T-helper 1 cell treated with Interleukin-12 subunit alpha and Interleukin-12 subunit beta and Interleukin-4 antibody, amounts not matched to agents 30 ng/mL and 1 ng/mL, for 36 hours (primary cell): Measurements from ENCODE around the gene TNFRSF1B. TPM values are rescaled to one million over a fixed set of nuclear protein-coding genes. Genes with fewer than 3 reads are reported as not detected.

ENCODE experiments used
- intact Hi-C: fragments of 100-400 bp; cut with micrococcal nuclease; formaldehyde crosslinking; loops from one replicate; pipeline ENCODE4 v1.15.1; 2024
- total RNA-seq: library from RNA; stranded (reverse); gene quantifications from 2 replicates; pipeline ENCODE4 v1.2.3, GENCODE V29; 2022

The TNFRSF1B gene
- total RNA-seq, 1 donor from 2014 or later = 300 TPM

DNA sequence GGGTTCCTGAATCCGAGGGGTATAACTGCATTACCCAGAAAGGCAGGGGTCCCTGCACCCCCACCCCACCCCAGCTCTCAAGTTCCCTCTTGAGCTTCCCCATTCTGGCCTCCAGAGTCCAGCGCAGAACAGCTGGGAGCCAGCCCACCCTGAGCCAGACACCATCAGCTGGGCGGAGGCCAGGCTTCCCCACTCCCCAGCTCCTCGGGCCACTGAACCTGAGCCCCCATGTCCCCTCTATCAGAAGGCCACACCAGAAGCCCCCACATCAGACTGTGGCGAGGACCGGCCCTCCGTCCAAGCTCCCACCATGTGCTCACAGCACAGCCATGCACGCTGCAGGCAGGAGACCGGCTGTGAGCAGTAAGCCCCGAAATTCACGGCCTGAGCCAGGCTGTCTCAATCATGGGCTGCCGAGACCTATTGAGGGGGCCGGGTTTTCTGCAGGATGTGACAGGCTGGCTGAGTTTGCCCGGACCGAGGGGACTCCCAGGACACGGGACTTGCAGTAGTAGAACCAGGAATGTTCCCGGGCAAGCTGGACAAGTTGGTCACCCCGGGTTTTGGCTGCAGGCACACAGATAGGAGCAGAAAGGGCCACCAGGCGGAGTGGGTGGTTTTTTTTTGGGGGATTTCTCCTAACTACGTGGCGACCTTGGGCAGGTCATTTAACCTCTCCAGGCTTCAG, 25.5 kb upstream of the TNFRSF1B start:
- intact Hi-C loops = no loop called here

DNA sequence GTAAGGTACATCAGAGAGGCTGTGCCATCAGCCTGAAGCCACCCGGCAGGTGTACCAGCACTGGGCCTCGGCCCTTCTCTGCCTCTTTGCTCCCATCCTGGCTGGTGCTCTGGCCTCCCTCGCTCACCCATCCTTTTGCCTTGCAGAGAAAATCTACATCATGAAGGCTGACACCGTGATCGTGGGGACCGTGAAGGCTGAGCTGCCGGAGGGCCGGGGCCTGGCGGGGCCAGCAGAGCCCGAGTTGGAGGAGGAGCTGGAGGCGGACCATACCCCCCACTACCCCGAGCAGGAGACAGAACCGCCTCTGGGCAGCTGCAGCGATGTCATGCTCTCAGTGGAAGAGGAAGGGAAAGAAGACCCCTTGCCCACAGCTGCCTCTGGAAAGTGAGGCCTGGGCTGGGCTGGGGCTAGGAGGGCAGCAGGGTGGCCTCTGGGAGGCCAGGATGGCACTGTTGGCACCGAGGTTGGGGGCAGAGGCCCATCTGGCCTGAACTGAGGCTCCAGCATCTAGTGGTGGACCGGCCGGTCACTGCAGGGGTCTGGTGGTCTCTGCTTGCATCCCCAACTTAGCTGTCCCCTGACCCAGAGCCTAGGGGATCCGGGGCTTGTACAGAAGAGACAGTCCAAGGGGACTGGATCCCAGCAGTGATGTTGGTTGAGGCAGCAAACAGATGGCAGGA, 24.5 kb upstream of the TNFRSF1B start:
- intact Hi-C loops = no loop called here

DNA sequence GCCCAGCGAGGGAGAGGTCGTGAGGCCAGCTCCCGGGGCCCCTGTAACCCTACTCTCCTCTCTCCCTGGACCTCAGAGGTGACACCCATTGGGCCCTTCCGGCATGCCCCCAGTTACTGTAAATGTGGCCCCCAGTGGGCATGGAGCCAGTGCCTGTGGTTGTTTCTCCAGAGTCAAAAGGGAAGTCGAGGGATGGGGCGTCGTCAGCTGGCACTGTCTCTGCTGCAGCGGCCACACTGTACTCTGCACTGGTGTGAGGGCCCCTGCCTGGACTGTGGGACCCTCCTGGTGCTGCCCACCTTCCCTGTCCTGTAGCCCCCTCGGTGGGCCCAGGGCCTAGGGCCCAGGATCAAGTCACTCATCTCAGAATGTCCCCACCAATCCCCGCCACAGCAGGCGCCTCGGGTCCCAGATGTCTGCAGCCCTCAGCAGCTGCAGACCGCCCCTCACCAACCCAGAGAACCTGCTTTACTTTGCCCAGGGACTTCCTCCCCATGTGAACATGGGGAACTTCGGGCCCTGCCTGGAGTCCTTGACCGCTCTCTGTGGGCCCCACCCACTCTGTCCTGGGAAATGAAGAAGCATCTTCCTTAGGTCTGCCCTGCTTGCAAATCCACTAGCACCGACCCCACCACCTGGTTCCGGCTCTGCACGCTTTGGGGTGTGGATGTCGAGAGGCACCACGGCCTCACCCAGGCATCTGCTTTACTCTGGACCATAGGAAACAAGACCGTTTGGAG, 23.7 kb upstream of the TNFRSF1B start:
- intact Hi-C loops = no loop called here

DNA sequence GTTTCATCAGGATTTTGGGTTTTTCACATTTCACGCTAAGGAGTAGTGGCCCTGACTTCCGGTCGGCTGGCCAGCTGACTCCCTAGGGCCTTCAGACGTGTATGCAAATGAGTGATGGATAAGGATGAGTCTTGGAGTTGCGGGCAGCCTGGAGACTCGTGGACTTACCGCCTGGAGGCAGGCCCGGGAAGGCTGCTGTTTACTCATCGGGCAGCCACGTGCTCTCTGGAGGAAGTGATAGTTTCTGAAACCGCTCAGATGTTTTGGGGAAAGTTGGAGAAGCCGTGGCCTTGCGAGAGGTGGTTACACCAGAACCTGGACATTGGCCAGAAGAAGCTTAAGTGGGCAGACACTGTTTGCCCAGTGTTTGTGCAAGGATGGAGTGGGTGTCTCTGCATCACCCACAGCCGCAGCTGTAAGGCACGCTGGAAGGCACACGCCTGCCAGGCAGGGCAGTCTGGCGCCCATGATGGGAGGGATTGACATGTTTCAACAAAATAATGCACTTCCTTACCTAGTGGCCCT, 23.1 kb upstream of the TNFRSF1B start:
- intact Hi-C loops = no loop called here

DNA sequence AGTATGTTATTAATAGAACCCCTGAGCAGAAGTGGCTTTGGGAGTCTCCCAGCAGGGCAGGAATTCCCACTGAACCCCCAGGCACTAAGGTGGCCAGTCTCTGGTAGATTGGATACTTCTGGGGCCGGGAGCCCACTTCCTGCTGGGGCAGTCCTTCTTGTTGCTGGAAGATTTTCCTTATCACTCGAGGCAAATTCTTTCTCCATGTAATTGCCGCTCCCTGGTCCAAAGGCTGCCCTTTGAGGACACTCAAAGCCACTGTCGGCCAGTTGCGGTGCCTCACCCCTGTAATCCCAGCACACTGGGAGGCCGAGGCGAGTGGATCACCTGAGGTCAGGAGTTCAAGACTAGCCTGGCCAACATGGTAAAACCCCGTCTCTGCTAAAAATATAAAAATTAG, 22.6 kb upstream of the TNFRSF1B start:
- intact Hi-C loops = no loop called here

DNA sequence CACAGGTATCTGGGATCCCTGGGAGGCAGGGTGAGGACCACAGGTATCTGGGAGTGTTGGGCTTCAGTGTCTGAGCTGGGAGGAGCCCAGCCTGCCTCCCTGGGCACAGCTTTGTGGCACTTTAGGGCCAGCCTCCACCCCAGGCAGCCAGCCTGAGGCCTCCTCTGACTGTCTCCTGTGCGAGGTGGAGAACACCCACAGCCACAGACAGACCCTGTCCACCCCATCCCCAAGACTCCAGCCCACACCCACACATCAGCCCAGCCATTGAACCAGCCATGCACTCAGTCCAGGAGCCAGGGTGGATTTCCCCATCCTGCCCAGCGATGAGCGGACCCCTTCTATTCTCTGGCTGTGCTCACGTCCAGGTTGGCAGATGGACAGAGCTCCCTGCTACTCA, 21.8 kb upstream of the TNFRSF1B start:
- intact Hi-C loops = no loop called here

DNA sequence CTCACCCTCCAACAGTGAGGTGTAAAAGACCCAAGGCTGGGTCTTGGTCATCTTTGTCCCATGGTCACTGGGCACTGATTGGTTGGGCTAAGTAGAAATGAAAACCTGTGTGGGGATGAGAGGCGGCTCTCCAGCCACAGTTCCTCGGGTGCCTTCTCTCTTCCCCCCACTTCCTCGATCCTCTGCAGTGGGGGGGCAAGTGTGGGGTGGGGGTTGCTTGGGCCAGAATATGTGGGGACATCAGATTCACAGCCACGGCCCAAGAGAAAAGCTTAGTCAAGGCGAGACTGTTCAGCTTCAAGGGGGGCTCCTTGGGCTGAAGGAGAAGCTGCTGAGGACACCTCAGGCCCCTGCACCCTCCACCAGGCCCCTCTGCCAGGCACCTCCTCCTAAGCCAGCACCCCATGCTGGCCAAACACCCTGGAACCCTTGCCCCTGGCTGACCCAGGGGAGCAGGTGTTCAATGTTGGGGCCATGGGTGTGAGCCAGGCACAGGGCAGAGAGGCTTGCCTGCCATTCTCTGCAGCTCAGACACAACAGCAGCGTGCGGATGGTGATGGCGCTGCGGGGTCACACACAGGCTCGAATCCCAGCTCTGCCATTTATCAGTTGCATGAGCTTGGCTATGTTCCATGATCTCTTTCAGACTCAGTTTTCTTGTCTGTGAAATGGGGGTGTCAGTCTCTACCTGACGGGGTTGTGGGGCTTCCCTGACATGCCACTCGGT, 21.0 kb upstream of the TNFRSF1B start:
- intact Hi-C loops = no loop called here

DNA sequence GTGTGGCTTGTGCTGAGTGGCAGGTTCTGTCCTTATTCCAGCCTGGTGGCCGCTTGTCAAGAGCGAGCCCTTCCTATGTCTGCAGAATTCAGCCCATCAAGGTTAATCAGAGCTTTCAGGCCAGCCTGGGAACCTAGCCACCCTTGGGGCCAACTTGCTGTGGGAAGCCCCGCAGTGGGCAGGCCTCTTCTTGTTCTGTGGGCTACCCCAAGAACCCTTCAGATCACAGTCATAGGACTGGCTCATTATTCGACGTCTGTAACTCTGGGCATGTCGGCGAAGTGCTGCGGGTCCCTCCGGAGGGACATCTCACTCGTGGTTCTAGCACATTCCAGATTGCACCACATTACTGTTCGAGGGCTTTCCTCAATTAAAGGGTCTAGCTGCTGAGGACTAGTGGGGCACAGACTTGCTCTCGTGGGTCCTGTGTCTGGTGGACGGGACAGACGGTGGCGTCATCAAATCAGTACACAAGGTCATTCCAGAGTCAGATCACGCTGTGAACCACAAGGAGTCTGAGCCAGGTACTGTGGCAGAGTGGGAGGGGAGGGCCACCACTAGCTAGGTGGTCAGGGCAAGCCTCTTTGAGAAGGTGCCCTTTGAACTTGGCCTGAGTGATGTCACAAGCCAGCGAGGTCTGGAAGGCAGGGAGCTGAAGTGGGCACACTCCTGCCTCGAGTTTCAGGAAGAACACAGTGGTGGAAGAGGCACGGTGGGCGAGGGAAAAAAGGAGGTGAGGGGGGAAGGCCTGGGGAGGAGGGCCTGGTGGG, 20.3 kb upstream of the TNFRSF1B start:
- intact Hi-C loops = no loop called here

DNA sequence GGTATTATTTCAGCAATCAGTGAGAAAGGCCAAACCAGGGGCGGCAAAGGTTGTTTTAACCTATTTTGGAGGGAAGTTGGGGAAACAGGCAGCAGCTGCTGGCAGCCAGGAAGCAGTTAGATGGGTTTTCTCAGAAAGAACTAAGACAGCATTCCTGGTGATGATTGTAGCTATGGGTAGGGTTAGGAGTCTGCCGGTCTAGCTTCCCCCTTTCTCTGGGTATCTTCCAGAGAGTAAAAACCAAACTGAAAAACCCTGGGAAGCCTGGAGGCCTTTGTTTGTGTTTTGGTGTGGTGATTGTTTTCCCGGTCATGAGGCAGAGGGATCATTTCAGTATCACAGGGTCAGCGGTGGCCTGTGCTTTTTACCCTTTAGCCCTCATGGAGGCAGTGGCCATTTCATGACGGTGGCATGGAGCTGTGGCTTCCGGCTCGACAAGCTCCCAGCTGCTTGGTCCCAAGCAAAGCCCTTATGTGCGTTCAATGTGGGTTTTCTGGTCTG, 19.5 kb upstream of the TNFRSF1B start:
- intact Hi-C loops = no loop called here

DNA sequence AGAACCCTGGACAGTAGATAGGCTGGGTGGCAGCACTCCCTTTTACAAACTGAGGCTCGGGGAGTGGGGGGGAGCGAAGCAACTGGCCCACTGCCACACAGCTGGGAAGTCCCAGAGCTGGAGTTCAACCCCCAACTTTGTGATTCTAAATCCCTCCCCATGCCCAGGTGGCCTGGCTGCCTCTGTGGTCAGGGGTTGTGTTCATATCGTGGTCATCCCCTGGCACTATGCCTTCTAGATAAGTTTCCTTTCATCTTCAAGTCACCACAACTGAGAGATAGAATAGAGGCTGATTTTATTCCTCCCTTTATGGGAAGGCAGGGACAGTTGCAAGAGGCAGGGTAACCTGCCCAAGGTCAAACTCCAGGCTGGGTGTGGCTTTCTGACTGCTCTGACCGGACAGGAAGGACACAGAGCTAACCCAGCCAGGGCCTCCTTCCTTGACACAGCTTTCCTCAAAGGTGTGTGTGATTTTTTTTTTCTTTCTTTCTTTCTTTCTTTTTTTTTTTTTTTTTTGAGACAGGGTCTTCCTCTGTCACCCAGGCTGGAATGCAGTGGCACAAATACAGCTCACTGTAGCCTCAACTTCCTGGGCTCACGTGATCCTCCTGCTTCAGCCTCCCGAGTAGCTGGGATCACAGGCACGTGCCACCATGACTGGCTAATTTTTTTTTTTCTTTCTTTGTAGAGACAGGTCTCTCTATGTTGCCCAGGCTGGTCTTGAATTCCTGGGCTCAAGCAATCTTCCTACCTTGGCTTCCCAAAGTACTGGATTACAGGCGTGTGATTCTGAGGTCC, 18.4 kb upstream of the TNFRSF1B start:
- intact Hi-C loops = loop anchor here (1.0 kb wide), 1 partner anchor 9 kb away; no protein-coding TSS in a partner anchor

DNA sequence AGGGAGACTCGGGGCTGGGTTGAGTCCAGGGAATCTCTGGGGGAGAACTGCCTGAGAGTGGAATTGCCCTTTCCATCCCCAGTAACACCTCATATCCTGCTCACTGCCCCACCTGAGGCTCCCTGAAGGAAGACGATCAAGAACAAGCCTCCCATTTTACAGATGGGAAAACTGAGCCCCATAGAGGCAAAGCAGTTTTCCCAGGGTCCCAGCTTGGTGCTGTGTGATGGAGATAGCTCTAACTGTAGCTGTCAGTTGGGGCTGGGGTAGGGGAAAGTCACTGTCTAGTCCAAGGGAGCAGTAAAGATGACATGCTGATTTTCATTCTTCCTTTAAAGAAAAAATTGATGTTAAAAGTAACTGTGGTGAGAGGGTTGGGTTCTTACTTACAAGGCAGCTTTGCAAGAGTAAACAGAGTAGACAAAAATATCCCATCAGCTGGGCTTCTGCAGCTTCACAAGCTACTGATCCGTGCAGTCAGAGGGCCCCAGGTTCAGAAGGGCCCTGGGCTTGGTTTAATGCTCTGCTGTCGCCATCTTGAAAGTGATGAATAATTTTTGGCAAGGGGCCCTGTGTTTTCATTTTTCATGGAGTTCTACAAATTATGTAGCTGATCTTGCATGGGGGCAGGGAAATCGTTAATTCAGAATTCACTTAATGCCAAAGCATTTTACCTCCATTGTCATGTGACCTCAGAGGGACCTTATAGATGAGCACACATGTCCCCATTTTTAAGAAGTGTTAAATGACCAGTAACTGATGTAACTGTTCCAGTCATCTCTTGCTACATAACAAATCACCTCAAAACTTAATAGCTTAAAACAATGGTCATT, 17.6 kb upstream of the TNFRSF1B start:
- intact Hi-C loops = loop anchor here (1.0 kb wide), 1 partner anchor 8 kb away; no protein-coding TSS in a partner anchor

DNA sequence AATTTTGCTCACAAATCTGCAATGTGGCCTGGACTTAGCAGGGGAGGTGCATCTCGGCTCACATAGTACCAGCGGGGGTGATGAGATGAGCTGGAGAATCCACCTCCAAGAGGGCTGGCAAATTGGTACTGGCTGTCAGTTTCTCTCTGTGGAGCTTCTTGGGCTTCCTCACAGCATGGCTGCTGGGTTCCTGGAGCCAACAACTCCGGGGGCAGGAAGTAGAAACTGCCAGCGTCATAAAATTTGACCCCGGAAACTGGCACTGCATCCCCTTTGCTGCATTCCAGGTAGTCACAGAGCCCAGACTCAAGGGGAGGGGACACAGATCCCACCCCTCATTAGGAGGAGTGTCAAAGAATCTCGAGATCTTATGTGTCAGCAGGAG, 17.0 kb upstream of the TNFRSF1B start:
- intact Hi-C loops = loop anchor here (1.0 to 2.0 kb wide), 4 partner anchors 12 to 25 kb away; no protein-coding TSS in a partner anchor

DNA sequence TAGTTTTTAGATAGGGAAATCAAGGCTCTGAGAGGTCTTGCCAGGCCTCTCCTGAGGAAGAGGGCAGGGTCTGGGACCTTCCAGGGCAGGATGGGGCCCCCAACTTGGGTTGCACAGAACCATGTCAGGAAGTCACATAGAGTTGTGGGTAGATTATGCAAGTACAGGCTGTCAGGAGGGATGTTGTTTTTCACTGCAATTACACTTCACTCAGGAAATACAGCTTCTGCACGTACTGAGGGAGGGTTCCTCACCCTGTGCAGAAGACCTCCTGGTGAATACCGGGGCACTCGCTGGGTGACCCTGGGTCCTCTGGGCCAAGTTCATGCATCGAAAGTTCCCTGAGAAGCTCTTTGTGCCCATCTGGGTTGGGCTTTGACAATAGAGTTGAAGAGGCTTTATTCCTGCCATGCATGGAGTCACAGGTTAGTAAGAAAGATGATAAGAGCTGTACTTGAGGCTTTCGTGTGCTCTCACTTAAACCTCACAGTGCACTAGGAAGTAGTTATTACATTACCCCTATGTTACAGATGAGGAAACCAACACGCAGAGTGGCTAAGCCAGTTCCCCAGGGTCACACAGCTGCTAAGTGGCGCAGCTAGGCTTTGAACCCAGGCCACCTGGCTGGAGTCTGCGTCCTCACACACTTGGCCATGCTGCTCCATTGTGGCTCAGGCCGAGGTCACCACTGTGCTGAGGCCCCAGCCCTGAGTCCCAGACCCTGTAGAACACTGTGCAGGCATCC, 16.2 kb upstream of the TNFRSF1B start:
- intact Hi-C loops = loop anchor here (1.0 to 2.0 kb wide), 4 partner anchors 11 to 26 kb away; no protein-coding TSS in a partner anchor

DNA sequence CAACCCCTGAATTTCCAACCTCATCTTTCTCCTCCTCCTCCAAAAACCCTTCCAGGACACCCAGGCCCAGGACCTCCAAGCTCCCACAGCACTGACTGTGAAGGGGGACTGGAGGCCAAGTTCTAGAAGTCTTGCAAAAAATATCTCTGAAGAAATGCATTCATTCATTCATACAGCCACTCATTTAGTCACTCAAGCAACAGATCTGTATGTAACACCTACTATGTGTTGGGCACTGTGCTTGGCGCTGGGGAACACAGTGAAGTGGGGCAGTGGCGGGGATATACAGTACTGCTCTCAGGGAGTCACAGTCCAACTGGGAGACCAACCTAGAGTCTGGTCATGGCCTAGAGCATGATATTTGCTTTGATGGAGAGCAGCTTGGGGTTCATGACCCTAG, 15.3 kb upstream of the TNFRSF1B start:
- intact Hi-C loops = loop anchor here (2.0 kb wide), 1 partner anchor 19 kb away; no protein-coding TSS in a partner anchor

DNA sequence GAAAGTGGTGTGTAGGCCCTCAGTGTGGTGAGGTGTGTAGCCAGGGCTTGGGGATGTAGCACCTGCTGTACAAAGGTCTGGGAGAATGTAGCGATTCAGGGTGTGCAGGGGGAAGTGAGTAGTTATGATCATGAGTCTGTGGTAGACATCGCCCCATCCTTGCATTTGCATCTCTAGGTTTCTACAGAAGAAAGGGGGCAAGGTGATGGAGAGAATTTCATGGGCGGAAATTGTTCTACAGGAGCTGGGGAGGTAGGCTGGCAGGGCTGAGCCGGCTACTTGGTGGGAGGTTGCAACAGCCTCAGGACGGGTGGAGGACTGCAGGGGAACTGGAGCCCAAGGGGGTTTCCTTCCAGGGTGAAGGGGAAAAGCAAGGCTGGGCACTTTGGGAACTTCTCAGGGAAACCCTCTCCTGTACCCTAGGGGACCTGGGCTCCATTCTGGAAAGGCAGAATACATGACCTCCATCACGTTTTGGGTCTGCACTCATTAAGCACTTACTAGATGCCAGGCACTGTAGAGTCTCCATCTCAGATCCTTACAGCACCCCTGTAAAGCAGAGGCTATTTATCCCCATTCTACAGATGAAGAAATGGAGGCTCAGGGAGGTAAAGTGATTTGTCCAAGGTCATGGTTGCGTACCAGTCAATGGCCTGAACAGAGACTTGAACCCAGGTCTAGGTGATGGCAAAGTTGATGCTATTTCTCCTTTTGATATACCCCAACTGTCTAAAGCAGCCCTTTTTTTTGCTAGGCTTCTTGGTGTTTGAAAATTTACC, 14.5 kb upstream of the TNFRSF1B start:
- intact Hi-C loops = no loop called here

DNA sequence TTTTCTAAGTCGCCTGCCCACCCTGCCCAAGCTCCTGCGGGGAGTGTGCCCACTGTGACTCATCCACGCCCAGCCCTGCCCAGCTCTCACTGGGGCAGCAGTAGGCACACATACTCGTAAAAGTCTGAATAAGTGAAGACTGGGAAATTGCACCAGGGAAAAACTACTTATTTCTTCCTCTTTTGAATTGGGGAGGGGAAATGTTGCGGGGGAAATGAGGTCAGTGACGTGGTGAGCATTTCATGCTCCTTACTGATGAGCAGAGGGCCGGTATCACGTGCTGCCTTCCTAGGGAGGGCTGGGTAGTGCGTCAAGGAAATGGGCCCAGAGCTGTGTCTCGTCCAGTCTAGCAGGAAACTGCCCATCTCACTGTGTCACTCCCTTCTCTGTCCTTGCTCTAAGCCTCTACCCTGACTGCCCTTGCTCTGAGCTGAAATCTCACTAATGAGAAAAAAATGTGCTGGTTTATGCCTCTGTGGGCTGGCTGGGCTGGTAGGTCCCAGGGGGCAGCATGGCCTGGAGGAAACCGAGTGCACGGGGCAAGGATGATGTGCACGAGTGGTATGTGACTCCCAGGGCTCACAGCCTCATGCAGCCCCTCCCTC, 13.5 kb upstream of the TNFRSF1B start:
- intact Hi-C loops = no loop called here

DNA sequence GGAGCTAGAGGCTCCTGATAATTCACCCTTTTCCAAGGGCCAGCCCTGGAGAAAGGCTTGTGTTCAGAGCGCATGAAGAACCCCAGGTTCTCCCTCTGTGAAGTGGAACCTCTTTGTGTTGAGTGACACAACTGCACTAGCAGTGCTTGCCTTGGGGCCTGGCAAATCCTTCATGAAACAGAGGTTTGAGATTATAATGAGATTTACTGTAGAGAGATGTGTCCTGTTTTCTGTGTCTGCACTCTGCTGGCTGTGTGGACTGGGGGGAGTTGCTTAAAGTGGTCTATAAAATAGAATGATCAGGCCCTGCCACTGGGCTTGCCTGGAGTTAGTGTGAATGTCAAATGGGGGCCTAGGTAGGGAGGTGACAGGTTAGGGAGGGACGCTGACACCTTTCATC, 11.5 kb upstream of the TNFRSF1B start:
- intact Hi-C loops = no loop called here
